ENCODE data around the gene MAP2K7.
A peak's percentile ranks its signal among the peaks of the same experiment; 100 is the strongest.
"Not testable (repeated sequence)": the region's sequence is repeated elsewhere in the genome, so short reads cannot be mapped to it uniquely, and the experiment has no call there.

MAP2K7 gene

DNA sequence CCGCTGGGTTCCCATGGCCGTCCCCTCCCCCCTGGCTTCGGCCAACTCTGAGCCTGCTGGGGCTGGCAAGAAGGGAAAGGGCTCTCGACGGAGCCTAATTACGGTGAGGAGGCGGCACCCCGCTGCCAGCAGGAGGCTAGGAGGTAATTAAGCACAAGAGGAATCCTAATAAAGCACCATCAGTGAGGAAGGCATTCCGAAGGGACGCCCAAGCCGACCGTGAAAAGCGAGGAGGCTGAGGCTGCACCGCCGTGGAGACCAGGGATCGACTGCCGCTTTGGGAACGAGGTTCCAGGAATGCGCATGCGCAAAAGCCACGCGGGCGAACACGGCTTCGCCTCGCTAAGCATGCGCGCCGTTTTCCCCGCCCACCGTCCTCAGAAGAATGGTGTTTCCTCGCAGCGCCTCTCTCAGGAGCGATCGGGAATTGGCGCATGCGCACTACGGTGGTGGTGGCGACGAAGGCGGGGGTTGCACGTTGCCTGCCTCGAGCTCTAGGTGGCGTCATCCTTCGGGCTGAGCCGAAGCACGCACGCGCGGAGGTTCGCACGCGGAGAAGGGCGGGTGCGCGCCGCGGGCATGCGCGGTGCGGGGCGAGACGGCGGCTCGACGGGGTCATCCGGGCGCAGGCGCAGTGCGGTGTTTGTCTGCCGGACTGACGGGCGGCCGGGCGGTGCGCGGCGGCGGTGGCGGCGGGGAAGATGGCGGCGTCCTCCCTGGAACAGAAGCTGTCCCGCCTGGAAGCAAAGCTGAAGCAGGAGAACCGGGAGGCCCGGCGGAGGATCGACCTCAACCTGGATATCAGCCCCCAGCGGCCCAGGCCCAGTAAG, at the start of gene MAP2K7:
TSS of gene MAP2K7 (plus strand) at position 634 of the 830 bp plus-strand sequence. CDS start at position 702, 68 bp downstream.
- DNase-seq (ENCODE audit: low read depth) = peak; percentile 98

DNA sequence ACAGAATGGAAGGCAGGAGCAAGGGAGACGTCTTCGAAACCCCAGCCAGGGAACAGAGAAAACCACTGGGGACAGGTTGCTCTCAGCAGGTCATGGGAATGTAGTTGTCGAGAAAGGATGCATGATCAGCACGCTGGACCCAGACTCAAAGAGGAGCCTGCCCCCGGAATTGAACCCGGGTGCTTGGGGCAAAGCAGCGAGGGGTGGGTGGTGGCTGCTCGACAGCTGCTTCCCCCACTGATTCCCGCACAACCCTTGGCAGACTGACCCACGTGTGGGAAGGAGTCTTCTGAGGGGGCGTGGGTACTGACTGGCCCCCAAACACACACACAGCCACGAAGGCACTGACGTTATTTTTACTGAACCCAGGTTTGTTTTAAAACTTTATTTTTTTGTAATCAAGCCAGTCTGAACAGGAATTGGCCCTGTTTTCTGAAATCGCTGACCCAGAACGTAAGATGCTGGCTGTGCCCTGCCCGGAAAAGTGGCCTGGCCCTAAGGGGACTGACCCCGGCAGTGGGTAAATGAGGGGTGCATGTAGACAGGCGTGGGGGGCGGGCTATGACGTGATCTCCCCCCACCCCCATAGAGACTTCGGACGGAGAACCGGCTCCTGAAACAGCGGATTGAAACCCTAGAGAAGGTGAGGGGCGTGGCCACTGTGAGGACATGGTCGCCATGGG, 48.1 kb upstream of the MAP2K7 start:
- DNase-seq (ENCODE audit: low read depth) = no peak

DNA sequence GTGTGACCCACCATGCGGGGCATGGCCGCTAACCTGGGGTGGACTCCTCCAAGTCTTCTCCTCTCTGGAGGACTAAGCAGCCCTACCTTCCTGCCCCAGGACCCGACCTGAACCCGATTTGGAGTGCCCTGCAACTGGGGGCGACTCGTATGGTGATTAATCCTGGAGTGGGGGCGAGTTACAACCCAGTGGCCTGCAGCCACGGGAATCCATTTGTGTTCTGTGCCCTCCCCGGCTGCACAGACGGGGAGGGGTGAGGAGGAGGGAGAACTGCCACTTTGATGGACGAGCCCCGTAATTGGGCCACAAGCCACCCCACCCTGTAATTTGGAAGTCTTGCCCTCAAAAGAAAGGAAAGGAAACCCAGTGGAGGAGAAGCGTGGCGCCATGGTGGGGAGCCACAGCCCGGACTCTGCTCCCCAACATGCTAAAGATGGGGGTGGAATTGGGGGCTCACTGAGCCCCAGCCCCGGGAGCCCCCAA, 47.5 kb upstream of the MAP2K7 start:
- no peak for DNase-seq (ENCODE audit: low read depth)

DNA sequence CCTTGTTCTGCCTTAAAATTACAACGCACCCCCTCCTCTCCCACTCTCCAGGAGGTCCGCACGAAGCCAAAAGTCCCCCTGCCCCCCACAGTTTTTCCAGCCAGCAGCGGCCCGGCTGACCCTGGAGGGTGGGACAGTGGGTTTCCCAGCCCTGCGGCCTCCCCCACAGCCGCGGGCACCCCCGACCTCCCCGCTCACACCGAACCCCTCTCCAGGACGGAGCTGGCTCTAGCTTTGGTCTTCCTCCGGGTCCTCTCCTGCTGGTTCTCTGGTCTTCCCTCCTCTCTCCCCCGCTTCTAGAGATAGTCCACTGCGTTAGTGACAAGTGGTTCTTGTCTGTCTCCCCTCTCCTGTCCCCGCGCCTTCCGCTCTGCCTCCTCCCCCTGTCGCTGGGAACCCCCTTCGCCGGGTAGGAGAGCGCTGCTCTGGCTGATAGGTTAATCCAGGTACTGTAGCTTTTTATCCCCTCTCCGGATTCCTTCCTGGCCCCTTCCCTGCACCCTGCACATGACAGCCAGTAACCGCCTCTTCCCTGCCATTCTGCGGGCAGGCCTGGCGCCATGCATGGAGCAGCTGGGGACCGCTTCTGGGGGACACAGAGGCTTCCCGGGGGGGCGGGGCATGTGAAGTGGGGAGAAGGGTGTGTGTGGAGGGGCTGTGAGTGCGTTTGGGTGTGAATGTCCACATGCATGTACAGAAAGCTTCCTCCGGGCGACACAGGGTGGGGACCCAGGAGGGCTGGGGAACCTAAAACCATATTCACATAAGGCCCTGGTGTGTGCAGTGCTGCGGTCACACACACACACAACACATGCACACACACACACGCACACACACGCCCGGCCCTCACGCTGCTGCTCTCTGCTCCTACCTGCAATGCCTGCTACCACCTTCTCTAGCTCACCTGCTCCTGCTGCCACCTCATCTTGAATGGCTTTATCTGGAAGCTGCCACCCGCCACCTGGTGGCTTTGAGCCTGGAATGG, 46.7 kb upstream of the MAP2K7 start:
- no peak for DNase-seq (ENCODE audit: low read depth)

DNA sequence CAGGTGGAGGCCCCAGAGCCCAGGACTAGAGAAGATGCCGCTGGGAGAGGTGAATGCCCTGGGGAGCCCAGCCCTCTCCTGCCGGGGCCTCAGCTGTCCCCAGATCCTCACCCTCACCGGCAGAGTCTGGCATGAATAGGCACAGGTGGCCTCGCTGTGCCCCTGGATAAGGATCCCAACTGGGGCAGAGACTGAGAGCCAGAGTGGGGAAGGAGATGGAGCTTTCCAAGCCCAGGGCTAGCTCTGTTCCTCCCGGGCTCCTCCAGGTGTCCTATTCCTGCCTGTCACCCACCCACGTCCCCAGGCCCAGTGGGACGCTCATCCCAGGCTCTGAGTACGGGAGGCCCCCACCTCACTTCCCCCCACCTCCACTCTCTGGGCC, 46.0 kb upstream of the MAP2K7 start:
- no peak for DNase-seq (ENCODE audit: low read depth)

DNA sequence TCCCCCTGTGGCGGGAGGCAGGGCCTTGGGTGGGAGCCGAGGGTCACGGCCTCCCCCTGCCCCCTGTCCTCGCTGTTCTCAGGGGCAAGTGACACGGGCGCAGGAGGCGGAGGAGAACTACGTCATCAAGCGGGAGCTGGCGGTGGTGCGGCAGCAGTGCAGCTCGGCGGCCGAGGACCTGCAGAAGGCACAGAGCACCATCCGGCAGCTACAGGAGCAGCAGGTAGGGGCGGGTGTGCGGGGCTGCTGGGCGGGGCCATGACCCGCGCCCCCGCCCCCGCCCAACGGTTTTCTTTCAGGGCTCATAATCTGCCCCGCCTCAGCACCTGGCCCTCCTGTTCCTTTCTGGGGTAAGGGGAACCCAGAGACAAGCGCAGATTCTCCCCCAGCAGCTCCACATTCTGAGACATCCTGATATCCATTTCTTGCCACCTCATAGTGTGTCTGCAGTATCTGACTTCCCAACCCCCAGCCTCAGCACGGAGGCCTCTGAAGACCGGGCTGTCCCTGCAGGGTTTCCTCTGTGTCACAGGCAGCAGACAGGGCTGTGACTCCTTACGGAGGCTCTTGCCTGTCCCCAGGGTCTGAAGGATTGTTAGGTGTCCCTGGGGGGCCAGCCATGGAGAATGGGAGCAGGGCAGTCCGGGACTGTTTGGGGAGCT, 45.4 kb upstream of the MAP2K7 start:
- no peak for DNase-seq (ENCODE audit: low read depth)

DNA sequence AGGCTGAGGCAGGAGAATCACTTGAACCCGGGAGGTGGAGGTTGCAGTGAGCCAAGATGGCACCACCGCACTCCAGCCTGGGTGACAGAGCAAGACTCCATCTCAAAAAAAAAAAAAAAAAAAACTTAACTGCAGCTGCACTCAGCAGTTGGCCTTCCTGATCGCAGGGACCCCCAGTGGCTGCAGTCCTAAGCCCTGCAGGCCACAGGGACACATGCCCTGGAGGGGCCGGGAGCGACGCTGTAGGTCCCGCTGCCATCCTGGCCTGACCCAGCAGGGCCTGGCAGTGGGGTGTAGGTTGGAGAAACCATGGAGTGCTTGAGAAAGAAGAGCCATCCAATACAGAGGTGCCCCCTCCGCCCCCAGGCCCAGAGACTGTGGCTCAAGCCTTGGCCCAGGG, 44.6 kb upstream of the MAP2K7 start:
- not testable (repeated sequence) for DNase-seq (ENCODE audit: low read depth)

DNA sequence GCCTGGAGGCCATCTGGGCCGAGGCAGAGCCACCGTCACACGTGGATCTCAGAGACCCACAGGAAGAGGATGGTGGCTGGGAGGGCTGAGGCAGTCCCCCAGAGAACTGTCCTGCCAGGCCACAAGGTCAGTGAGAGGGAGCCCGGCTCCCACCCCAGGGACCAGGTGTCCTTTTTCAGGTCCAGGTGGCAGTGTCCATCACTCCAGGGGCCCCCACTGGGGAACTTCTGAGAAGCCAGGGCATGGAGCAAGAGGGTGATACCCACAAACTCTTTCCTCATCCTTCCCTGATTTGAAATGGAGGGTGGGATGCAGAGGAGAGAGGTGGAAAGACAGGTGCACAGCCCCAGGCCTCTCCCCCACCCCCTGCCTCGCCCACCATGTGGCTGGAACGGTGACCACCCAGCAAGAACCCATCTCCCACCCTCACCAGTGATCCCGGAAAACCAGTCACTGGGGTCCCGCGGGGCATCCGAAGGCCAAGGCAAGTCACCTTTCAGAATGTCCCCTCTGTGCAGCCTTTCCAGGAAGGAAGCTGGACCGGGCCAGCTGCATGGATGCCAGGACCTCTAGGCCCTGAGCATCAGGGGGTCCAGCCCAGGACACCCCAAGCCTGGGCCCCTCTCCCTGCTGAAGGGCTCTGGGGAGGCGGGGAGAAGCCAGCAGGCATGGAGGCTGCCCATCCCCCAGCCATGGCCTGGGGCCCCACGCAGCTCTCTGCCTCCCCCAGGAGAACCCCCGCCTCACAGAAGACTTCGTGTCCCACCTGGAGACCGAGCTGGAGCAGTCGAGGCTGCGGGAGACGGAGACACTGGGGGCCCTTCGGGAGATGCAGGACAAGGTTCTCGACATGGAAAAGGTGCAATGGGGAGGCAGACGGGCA, 43.6 kb upstream of the MAP2K7 start:
- no peak for DNase-seq (ENCODE audit: low read depth)

DNA sequence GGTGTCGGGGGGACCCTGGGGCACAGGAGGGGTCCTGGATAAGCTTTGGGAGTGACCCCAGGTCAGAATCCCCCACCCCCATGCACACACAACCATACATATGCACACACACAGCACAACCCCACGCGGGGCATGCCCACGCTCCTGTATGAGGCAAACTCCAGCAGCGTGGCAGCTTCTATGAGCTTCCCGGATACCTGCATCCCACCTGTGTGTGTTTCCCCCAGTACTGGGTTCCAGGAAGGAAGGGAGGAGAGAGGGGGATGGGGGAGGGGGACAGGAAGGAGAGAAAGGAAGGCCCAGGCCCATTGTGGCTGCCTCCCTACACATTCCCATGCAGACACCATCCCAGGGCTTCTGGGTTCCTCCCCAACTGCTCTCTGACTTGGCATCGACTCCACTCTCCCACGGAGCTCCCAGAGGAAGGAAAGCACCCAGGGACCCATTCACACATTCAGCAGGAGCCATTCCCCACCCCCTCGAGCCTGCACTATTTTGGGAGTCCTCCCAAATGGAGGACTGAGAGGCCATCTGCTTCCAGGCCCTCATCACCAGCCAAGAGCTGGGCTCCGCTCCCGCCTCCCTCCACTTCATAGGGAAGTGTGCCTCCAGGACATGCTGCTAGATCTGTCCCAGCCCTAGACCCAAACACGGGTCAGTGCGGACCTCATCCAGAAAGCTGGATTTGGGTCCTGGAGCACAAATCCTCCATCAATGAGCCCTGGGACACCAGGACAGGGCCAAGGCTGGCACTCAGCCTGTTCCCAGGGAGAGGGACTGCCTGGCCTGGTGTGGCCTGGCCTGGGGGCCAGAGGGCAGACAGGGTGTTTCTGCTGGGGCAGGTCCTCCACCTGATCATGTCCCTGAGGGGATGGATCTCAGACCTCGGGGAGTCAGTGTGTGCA, 42.7 kb upstream of the MAP2K7 start:
- no peak for DNase-seq (ENCODE audit: low read depth)

DNA sequence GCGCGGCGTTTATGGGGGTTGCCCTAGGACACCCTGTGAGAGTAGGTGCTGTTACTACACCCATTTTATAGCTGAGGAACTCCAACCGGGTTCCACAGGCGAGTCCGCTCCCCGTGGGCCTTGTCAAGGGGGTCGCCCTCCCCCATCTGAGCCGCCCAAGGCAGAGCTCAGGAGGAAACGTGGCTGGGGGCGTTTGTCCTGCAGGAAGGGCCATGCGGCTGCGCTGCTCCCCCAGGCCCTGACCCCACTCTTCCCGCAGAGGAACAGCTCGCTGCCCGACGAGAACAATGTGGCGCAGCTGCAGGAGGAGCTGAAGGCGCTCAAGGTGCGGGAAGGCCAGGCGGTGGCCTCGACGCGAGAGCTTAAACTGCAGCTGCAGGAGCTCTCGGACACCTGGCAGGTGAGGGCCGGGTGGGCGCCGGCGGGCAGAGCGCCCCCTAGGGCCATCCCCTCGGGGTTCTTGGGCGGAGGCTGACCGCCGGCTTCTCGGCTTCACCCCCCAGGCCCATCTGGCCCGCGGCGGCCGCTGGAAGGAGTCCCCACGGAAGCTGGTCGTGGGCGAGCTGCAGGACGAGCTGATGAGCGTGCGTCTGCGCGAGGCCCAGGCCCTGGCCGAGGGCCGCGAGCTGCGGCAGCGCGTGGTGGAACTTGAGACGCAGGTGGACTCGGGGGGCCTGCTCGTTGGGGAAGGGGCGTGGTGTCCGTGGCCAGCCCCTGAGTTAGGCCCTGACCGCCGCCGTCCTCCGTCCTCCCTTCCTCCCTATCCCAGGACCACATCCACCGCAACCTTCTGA, 41.9 kb upstream of the MAP2K7 start:
- no peak for DNase-seq (ENCODE audit: low read depth)

DNA sequence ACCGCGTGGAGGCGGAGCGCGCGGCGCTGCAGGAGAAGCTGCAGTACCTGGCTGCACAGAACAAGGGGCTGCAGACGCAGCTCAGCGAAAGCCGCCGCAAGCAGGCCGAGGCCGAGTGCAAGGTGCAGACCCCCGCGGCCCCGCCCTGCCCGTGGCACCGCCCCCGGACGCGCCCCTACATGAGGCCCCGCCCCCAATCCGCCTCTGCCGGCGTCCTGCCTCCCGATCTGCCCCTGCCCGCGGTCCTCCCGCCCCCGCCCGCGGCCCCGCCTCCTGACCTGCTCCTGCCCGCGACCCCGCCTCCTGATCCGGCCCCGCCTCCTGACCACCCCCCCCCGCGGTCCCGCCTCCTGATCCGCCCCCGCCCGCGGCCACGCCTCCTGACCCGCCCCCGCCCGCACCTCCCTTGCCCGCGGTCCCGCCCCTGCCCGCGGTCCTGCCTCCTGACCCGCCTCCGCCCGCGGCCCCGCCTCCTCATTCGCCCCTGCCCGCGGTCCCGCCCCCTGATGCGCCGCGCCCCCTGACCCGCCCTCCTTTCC, 41.2 kb upstream of the MAP2K7 start:
- no peak for DNase-seq (ENCODE audit: low read depth)

DNA sequence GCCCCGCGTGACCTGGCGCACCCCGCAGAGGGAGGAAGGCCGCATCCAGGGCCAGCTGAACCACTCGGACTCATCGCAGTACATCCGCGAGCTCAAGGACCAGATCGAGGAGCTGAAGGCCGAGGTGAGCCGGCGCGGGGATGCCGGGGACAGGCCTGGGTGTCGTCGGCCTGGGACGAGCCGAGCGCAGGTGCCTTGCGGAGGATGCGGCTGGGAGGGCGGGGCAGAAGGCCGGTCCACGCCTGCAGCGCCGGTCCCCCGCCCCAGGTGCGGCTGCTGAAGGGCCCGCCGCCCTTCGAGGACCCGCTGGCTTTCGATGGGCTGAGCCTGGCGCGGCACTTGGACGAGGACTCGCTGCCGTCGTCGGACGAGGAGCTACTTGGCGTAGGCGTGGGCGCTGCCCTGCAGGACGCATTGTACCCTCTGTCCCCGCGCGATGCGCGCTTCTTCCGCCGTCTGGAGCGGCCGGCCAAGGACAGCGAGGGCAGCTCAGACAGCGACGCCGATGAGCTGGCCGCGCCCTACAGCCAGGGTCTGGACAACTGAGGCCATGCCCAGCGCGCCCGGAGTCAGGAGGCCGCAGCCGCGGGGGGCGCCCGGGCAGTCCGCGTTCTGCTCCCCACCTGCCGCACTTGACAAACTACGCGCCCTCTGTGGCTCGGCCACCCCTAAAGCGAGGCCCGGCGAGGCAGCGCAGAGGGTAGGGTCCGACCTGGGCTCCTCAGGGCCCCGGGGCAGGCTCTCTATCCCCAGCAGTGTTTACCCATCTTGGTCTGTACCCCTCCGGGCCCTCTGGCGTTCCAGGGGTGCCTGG, 40.3 kb upstream of the MAP2K7 start:
- no peak for DNase-seq (ENCODE audit: low read depth)

DNA sequence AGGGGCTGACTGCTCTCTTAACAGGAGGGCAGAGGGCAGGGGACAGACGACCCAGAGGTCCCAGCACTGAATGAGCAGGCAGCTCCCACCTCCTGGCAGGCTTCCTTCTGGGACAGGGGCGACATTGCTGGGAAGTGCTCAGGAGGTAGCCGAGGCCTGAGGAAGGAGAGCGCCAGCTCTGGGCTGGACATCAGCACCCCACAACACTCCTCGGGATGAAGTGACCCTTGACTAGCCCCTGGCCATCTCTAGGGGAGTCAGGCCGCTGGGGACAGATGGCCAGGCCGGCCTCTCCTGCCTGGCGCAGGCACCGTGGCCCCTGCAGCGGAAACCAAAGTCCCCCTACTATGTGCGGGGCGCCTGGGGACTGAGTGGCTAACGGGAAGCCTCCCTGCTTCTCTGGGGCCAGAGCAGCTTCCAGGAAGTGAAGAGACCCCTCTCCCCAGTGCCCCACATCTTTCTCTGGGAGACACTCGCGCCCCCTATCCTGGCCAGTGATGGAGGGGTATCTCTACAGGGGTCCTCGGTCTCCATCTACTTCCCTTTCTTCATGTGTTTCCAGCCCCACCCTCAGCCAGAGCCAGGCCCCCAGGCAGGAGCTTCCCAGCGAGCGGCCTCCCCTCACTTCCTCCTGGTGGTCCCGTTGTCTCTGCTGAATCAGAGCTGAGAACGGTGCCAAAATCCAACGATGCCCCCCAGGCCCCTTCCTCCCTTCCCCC, 39.5 kb upstream of the MAP2K7 start:
- no peak for DNase-seq (ENCODE audit: low read depth)

DNA sequence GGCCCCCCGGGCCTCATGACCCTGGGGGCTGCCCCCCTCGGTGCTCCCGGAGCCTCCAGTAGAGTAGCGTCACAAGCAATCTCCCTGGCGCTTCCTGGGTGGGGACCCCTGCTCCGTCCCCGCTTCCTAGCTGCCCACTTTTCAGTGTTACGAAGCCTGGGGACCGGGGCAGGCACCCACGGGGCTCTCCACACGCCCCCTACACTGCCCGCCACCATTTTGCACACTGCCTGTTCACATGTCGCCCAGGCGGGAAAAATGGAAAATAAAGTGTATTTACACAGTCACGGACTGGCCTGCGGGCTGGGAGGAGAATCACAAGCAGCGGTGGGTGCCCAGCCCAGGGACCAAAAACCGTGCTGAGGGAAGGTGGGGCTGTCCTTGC, 39.0 kb upstream of the MAP2K7 start:
- DNase-seq (ENCODE audit: low read depth) = no peak

DNA sequence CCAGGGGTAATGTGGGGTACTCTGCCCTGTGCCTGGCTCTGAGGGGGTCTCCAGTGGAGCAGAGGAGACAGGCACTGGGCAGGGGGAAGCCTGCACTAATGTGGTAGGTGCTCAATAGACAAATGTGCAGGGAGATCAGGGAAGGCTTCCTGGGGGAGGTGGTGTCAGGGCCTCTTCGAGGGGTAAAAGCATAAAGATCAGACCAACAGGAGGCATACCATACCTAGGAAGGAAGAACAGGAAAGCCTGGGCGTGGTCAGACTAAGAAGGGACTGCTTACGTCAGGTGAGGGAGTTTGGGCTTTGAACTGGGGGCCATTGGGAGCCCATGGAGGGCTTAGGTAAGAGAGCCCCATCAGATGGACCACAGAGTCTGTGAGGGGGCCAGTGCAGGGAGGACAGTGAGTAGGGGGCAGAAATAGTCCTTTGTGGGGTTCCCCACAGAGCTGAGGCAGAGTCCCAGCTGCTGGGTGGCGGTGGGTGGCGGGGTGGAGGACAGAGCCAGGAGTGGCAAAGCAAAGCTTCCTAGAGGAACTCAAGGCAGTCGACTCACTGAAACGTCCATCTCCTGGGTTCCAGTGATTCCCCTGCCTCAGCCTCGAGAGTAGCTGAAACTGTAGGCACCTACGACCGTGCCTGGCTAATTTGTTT, 38.3 kb upstream of the MAP2K7 start:
- no peak for DNase-seq (ENCODE audit: low read depth)

DNA sequence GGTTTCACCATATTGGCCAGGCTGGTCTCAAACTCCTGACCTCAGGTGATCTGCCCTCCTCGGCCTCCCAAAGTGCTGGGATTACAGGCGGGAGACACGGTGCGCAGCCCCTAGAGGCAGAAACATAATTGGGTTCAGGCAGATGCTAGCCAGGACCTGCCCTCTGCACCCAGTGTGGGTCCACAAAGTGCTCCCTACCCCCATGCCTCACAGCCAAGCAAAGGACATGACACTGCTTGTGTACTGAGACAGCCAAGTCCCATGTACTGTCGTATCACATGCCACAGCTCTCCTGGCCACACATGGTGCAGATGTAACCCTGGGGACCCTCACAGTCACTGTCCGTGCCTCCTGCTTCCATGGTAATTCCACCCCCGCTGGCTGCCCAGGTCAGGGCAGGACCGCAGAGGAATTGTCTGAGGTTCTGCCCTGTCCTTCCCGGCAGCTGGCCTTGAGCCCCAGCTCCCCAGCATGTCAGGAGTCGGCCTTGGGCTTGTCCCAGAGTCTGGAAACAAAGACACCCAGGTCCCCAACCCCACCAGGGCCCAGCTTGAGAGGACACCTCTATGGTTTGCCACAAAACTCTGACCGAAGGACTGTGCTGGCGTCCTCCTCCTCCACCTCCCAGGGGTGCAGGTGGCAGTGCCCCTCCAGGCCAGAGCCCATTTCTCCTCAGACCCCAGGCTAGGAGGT, 37.1 kb upstream of the MAP2K7 start:
- DNase-seq (ENCODE audit: low read depth) = no peak

Data from fibroblast of gingiva (primary cell).